Heart left ventricle (tissue), 16 donors: ENCODE measurements around the gene CAV2. TPM values are rescaled to one million over a fixed set of nuclear protein-coding genes. Genes with fewer than 3 reads are reported as not detected.
A peak's percentile ranks its signal among the peaks of the same experiment; 100 is the strongest.

ENCODE experiments used
- ATAC-seq, 4 donors: fragments of 200-7000 bp; cut with Tn5 transposase; one replicate each; pipeline ENCODE4 v1.9.1; 2020 to 2022; ENCODE audit warnings: moderate library complexity in 4 of 4, mild to moderate bottlenecking in 3 of 4, moderate number of reproducible peaks in 1 of 4
- DNase-seq, 5 donors: peaks; one replicate each; pipeline ENCODE4 v3.0.0-alpha.2; 2020
- H3K27ac ChIP-seq, 12 donors: fragments of 200-600 bp; sonication (generic) in 4 of 12; one replicate each; pipeline versions ENCODE4 v1.5.0 to v1.8.0; 2016 to 2022; ENCODE audit warnings: mild to moderate bottlenecking in 2 of 12
- H3K27me3 ChIP-seq, 9 donors: fragments of 200-600 bp; sonication (generic) in 2 of 9; one replicate each; pipeline versions ENCODE4 v1.5.1 to v1.8.0; 2016 to 2022; ENCODE audit warnings: mild to moderate bottlenecking in 3 of 9
- H3K36me3 ChIP-seq, 9 donors: fragments of 200-600 bp; sonication (generic) in 2 of 9; one replicate each; pipeline versions ENCODE4 v1.5.0 to v1.8.0; 2018 to 2022; ENCODE audit warnings: mild to moderate bottlenecking in 2 of 9
- H3K4me1 ChIP-seq, 12 donors: fragments of 200-600 bp; sonication (generic) in 4 of 12; one replicate each; pipeline versions ENCODE4 v1.5.0 to v1.8.0; 2016 to 2022; ENCODE audit warnings: mild to moderate bottlenecking in 3 of 12
- H3K4me3 ChIP-seq, 12 donors: fragments of 200-600 bp; sonication (generic) in 4 of 12; one replicate each; pipeline versions ENCODE4 v1.5.0 to v1.8.0; 2017 to 2022; ENCODE audit warnings: mild to moderate bottlenecking in 9 of 12, moderate library complexity in 4 of 12
- H3K9me3 ChIP-seq, 12 donors: fragments of 200-600 bp; sonication (generic) in 4 of 12; one replicate each; pipeline versions ENCODE4 v1.5.0 to v1.8.0; 2016 to 2022; ENCODE audit warnings: mild to moderate bottlenecking in 1 of 12
- CTCF ChIP-seq, 12 donors: fragments of 200-600 bp; sonication (generic) in 4 of 12; IDR thresholded peaks; one replicate each; pipeline versions ENCODE4 v1.5.0 to v1.8.0; 2018 to 2022; ENCODE audit warnings: antibody characterized with exemption in 12 of 12, mild to moderate bottlenecking in 5 of 12
- POLR2A ChIP-seq, 2 donors: fragments of 450-650 bp; IDR thresholded peaks; one replicate each; pipeline ENCODE4 v1.6.1; 2017; ENCODE audit warnings: antibody characterized with exemption in 2 of 2, mild to moderate bottlenecking in 2 of 2, moderate library complexity in 2 of 2
- WGBS, 4 donors: extraction: QIAGEN DNeasy Blood & Tissue Kit in 2 of 4; methylation state at CpG; one replicate each; pipeline versions ENCODE4 v1.1.5 to v1.1.7; 2013 to 2018; 5-methylcytosine and 5-hydroxymethylcytosine counted together
- intact Hi-C, 10 donors: fragments of 100-400 bp; cut with DNase I; formaldehyde crosslinking; loops; one replicate each; pipeline versions ENCODE4 v1.11.1 to v1.14.2; 2022
- polyA plus RNA-seq, 2 donors: library from polyadenylated mRNA; stranded (reverse); fragments of 200-250 nt; gene quantifications; one replicate each; pipeline ENCODE4 v1.2.3, GENCODE V29; 2013
- total RNA-seq, 9 donors: library from RNA; depleted of rRNA in 2 of 9; stranded (reverse); fragments of >200 nt in 2 of 9; fragmentation: NEBNext Ultra II Directional in 3 of 9; extraction: Animal tissue kit (Norgen Biotek cat#: 25700) in 3 of 9; gene quantifications; one replicate each; pipeline versions ENCODE4 v1.1.0 to v1.2.4, GENCODE V29; 2016 to 2023
- donor health status: ischemic (EF 13 %, LVEDD 7.1; RV severe dilation, severe dysfunction).
- donor health status: healthy with polysubstance abuse.
- donor health status: DM: no; HTN: yes; CAD: no.
- donor health status: DM: no; HTN: no; CAD: no.
- donor health status: ischemic (EF 25% LVEDD 6.9; RV normal size, moderate dysfunction).
- donor health status: ischemic (EF 25% LVEDD 5.7; RV mildly dilated, moderate dysfunction).
- donor health status: healthy.
- donor health status: DM: yes; HTN: yes; CAD: no.
- donor health status: ischemic (EF 35%, LVEDD 5.7; RV mildly dilated, moderate dysfunction).
- donor health status: nonischemic (EF 11% LVEDD 7.7; RV severe dilation, severe dysfunction).
- donor health status: DM: yes; HTN: yes; CAD: no.
- donor health status: PGD.
- donor health status: ischemic (EF 29% LVEDD 5.4; RV normal size, mild dysfunction).
- donor health status: nonischemic (EF 23%, LVEDD 6.1; RV moderate dilation, normal function).

CAV2 gene
- total and polyA plus RNA-seq, 11 donors = 66.3 to 345 (median 236) TPM

GRCh38 chr7:116542618-116543017 lies 43.1 kb downstream of the CAV2 start:
- DNase-seq (no peak), ATAC-seq (no peak)
- WGBS, 4 donors = 55 to 74% (median 63%) methylated on average over 2 of the region's 2 CpGs
- Histone ChIP-seq H3K27ac (peak overlapping the region in 9 of 12 donors; percentile 5 to 74 (median 50)), H3K4me3 (no peak overlapping the region), H3K9me3 (no peaks in the 10 kb centered on the region), H3K36me3 (peaks cover 0 to 92% (median 13%) of the 10 kb centered on the region in 9 donors), H3K27me3 (no peaks in the 10 kb centered on the region), H3K4me1 (peaks cover 9 to 97% (median 77%) of the 10 kb centered on the region in 12 donors)
- intact Hi-C loops = no loop called here
- TF ChIP-seq CTCF (IDR thresholded peaks at IDR 0.05) (no peak), POLR2A (IDR thresholded peaks at IDR 0.05) (no peak)

GRCh38 chr7:116543664-116544063 lies 44.1 kb downstream of the CAV2 start:
- no peaks in the 10 kb centered on the region for H3K27me3 ChIP-seq
- ATAC-seq (no peak), DNase-seq (no peak)
- peaks cover 0 to 85% (median 9%) of the 10 kb centered on the region in 9 donors for H3K36me3 ChIP-seq
- no peaks in the 10 kb centered on the region for H3K9me3 ChIP-seq
- H3K27ac ChIP-seq = peak overlapping the region in 7 of 12 donors; percentile 5 to 74 (median 50)
- TF ChIP-seq POLR2A (IDR thresholded peaks at IDR 0.05) (no peak), CTCF (IDR thresholded peaks at IDR 0.05) (no peak)
- WGBS, 4 donors = 48 to 55% (median 50%) methylated on average over 2 of the region's 2 CpGs
- H3K4me1 ChIP-seq = peaks cover 12 to 98% (median 83%) of the 10 kb centered on the region in 12 donors
- intact Hi-C loops = no loop called here
- H3K4me3 ChIP-seq = no peak overlapping the region

- H3K27ac ChIP-seq = peak overlapping the region in 11 of 12 donors; percentile 3 to 76 (median 64)
- DNase-seq (no peak), ATAC-seq (no peak)
- H3K4me3 ChIP-seq = no peak overlapping the region
- TF ChIP-seq CTCF (IDR thresholded peaks at IDR 0.05) (no peak), POLR2A (IDR thresholded peaks at IDR 0.05) (no peak)
- peaks cover 0 to 85% (median 15%) of the 10 kb centered on the region in 9 donors for H3K36me3 ChIP-seq
- no peaks in the 10 kb centered on the region for H3K27me3 ChIP-seq
- H3K4me1 ChIP-seq = peaks cover 10 to 98% (median 82%) of the 10 kb centered on the region in 12 donors
- WGBS, 4 donors = 49 to 70% (median 67%) methylated on average over 1 of the region's 1 CpG
- intact Hi-C loops = no loop called here
- H3K9me3 ChIP-seq = no peaks in the 10 kb centered on the region
Measured at GRCh38 chr7:116544487-116544886, 44.9 kb downstream of the CAV2 start.

GRCh38 chr7:116545411-116545993 lies 46.0 kb downstream of the CAV2 start:
- peak overlapping the region; percentile 27 to 77 (median 68) for H3K27ac ChIP-seq
- ATAC-seq (no peak), DNase-seq (no peak)
- H3K36me3 ChIP-seq = peaks cover 0 to 87% (median 15%) of the 10 kb centered on the region in 9 donors
- intact Hi-C loops = no loop called here
- WGBS, 4 donors = 38 to 44% (median 40%) methylated on average over 6 of the region's 6 CpGs
- peaks cover 7 to 98% (median 84%) of the 10 kb centered on the region in 12 donors for H3K4me1 ChIP-seq
- no peaks in the 10 kb centered on the region for H3K27me3 ChIP-seq
- no peaks in the 10 kb centered on the region for H3K9me3 ChIP-seq
- no peak for TF ChIP-seq CTCF (IDR thresholded peaks at IDR 0.05)
- no peak for TF ChIP-seq POLR2A (IDR thresholded peaks at IDR 0.05)
- no peak overlapping the region for H3K4me3 ChIP-seq
